SU-DHL-6 (cell line): Measurements from ENCODE around the gene PPFIA4.

Source experiments
- H2AFZ ChIP-seq: fragments of 200-600 bp; sonication (generic); 2 replicates; pipeline ENCODE4 v1.6.1; 2014; ENCODE audit warnings: low read depth, mild to moderate bottlenecking, moderate library complexity, mixed read lengths, antibody characterized with exemption, low read length; ENCODE audit not compliant: severe bottlenecking
- H3F3A ChIP-seq: fragments of 200-600 bp; shearing (Covaris generic); 2 replicates; pipeline ENCODE4 v1.6.0; 2016; ENCODE audit warnings: antibody characterized with exemption, mild to moderate bottlenecking; ENCODE audit not compliant: insufficient read depth
- H3K27ac ChIP-seq: fragments of 200-600 bp; sonication (generic); 2 replicates; pipeline ENCODE4 v1.5.1; 2016; ENCODE audit warnings: low read depth, mild to moderate bottlenecking, low read length, moderate library complexity, mixed read lengths
- H3K27me3 ChIP-seq: fragments of 200-600 bp; sonication (generic), shearing (Covaris generic); 2 replicates; pipeline ENCODE4 v1.6.0; 2014; ENCODE audit warnings: mild to moderate bottlenecking, low read length
- H3K36me3 ChIP-seq: fragments of 200-600 bp; sonication (generic); 2 replicates; pipeline ENCODE4 v1.6.1; 2014; ENCODE audit warnings: mild to moderate bottlenecking, low read length, mixed read lengths
- H3K4me2 ChIP-seq: fragments of 300-600, 200-600 bp; shearing (Covaris generic), sonication (generic); 2 replicates; pipeline ENCODE4 v1.6.0; 2014; ENCODE audit warnings: low read length, low read depth, mild to moderate bottlenecking; ENCODE audit not compliant: poor library complexity, severe bottlenecking
- H3K4me3 ChIP-seq: fragments of 200-600 bp; sonication (generic); 2 replicates; pipeline ENCODE4 v1.5.1; 2014; ENCODE audit warnings: antibody characterized with exemption, low read length, mild to moderate bottlenecking, mixed read lengths; ENCODE audit not compliant: insufficient read depth, poor library complexity, severe bottlenecking
- H3K79me2 ChIP-seq: fragments of 200-600 bp; sonication (generic); 2 replicates; pipeline ENCODE4 v1.6.1; 2014; ENCODE audit warnings: mild to moderate bottlenecking, low read length, moderate library complexity; ENCODE audit not compliant: insufficient read depth
- H3K9ac ChIP-seq: fragments of 200-600 bp; sonication (generic); 2 replicates; pipeline ENCODE4 v1.7.0; 2014; ENCODE audit warnings: mild to moderate bottlenecking, low read length
- H3K9me2 ChIP-seq: fragments of 200-600 bp; sonication (generic); replicated peaks from 2 replicates; pipeline ENCODE4 v1.6.1; 2014; ENCODE audit warnings: low read length; ENCODE audit not compliant: insufficient read depth
- H3K9me3 ChIP-seq: fragments of 200-600 bp; sonication (generic); 2 replicates; pipeline ENCODE4 v1.6.1; 2014; ENCODE audit warnings: low read length, mixed read lengths; ENCODE audit not compliant: insufficient read depth
- H4K20me1 ChIP-seq: fragments of 200-600 bp; sonication (generic); 2 replicates; pipeline ENCODE4 v1.6.1; 2014; ENCODE audit warnings: low read depth, mild to moderate bottlenecking, antibody characterized with exemption, low read length, moderate library complexity, mixed read lengths
- EZH2phosphoT487 ChIP-seq: fragments of 200-600 bp; sonication (generic), shearing (Covaris generic); conservative IDR thresholded peaks from 2 replicates; pipeline ENCODE4 v1.6.1; 2018; ENCODE audit warnings: mild to moderate bottlenecking, antibody characterized with exemption, low read length, moderate library complexity, mixed read lengths
- TF ChIP-seq, protein P1 (sequence below): fragments of 200-600 bp; sonication (generic); IDR thresholded peaks from one replicate; pipeline ENCODE4 v1.5.1; 2017; ENCODE audit warnings: antibody characterized with exemption, mild to moderate bottlenecking, low read length, moderate library complexity; ENCODE audit not compliant: insufficient read depth, poor library complexity, severe bottlenecking

PPFIA4 gene

DNA sequence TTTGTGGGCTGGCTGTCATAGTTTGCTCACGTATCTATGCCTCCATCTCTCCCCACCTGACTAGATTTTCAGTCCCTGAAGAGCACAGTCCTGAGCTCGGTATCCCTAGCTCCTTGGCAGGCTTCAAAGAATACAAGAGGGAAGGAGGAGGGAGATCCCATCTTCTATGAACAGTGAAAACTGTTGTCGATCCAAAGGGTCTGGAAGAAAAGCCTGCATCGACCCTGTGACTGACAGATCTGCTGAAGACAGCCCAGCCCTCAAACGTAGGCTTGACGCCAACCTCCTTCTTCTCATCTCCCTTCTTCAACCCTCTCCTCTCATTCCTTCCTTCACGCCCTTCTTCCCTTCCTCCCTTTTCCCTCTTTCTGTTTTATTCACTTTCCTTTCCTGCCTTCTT lies 87.9 kb downstream of the PPFIA4 start:
- Histone ChIP-seq H3K9me2 (no peaks in the 10 kb centered on the region), H3F3A (no peaks in the 10 kb centered on the region), H2AFZ (no peak overlapping the region), H3K27ac (no peak overlapping the region), H3K79me2 (no peaks in the 10 kb centered on the region), H3K9ac (no peak overlapping the region), H3K4me3 (no peak overlapping the region), H3K36me3 (no peaks in the 10 kb centered on the region), H3K4me2 (no peak overlapping the region), H4K20me1 (no peaks in the 10 kb centered on the region), H3K27me3 (no peaks in the 10 kb centered on the region), H3K9me3 (no peaks in the 10 kb centered on the region)
- TF ChIP-seq, protein P1, sequence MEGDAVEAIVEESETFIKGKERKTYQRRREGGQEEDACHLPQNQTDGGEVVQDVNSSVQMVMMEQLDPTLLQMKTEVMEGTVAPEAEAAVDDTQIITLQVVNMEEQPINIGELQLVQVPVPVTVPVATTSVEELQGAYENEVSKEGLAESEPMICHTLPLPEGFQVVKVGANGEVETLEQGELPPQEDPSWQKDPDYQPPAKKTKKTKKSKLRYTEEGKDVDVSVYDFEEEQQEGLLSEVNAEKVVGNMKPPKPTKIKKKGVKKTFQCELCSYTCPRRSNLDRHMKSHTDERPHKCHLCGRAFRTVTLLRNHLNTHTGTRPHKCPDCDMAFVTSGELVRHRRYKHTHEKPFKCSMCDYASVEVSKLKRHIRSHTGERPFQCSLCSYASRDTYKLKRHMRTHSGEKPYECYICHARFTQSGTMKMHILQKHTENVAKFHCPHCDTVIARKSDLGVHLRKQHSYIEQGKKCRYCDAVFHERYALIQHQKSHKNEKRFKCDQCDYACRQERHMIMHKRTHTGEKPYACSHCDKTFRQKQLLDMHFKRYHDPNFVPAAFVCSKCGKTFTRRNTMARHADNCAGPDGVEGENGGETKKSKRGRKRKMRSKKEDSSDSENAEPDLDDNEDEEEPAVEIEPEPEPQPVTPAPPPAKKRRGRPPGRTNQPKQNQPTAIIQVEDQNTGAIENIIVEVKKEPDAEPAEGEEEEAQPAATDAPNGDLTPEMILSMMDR, result no peak
- no peak for TF ChIP-seq EZH2phosphoT487

DNA sequence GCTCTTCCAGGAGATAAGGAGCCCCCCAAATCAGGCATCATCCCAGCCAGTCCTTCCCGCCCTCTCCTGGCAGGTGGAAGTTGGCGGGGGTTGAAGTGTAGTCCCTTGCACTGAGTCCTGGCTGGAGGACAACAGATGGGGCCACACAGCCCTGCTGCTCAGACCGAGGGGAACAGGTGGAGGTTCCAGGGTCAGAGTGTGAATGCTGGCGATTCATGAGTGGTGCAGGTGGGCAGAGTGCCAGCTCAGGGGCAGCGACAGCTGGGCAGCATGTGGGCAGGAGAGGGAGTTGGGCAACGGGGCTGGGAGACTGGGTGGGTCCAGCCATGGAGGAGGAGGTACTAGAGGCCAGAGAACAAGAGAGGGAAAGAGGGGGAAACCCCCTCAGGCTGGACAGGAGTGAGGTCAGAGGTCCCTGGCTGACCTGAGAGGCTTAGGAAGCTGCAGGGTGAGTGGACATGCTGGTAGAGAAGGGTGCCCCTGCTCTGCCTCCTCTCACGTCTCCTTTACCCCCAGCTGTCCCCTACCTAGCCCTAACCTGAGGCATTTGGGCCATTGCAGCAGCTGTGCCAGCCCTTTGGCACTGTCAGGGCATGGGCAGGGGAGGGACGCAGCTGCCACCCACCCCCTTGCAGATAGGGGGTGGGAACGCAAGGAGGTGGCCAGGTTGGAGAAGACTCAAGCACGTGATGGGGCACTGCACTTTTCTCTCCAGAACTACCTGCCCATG lies 90.0 kb downstream of the PPFIA4 start:
- Histone ChIP-seq H3F3A (no peaks in the 10 kb centered on the region), H4K20me1 (no peaks in the 10 kb centered on the region), H3K27ac (no peak overlapping the region), H3K27me3 (no peaks in the 10 kb centered on the region), H3K36me3 (no peaks in the 10 kb centered on the region), H3K9me3 (no peaks in the 10 kb centered on the region), H3K9me2 (no peaks in the 10 kb centered on the region), H3K4me3 (no peak overlapping the region), H3K4me2 (no peak overlapping the region), H3K79me2 (no peaks in the 10 kb centered on the region), H2AFZ (no peak overlapping the region), H3K9ac (no peak overlapping the region)
- no peak for TF ChIP-seq EZH2phosphoT487
- TF ChIP-seq, protein P1, result no peak

DNA sequence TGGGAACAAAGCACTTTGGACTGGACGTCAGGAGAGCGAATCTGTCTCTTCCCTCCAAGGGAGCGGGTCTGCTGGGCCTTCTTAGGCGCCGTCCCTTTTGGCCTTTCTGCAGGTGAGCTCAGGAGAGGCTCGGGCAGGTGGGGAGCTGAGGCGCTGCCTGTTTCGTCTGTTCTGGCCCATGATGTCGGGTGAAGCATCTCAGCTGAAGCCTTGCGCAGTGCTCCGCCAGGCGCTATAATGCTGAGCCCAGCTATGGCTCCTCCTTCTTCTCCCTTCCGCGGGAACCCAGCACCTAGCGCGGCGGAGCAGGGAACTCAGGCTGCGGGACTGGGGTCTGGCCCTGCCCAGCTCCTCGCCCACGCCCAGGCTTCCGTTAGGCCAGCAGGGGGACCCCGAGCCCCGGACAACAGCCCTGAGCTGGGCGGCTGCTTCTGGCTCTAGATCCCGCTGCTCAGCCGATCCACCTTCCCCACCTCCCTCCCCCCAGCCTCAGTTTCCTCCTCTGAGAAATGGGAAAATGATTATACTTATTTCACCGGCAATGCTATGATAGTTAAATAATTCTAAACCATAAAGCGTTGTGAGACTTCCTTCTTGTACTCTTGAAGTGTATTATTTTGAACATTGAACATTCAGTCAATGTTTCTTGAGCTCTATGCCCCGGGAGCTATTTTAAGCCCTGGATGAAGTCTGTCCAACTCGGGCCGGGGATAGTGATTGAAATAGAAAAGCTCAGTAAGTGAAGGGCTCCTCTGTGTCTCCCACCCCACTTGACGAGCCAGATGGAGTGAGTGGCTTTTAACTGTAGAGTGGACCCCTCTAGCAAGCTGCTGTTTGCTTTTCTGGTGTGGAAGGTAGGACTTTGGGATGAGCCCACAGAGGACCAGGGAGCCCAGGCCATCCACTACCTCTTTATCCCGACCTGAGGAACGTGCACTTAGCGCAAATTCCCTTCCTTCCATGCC lies 91.6 kb downstream of the PPFIA4 start:
- no peak overlapping the region for H3K27ac ChIP-seq
- H2AFZ ChIP-seq, result no peak overlapping the region
- no peaks in the 10 kb centered on the region for H3K9me3 ChIP-seq
- no peaks in the 10 kb centered on the region for H3K36me3 ChIP-seq
- H3K4me3 ChIP-seq, result no peak overlapping the region
- H3F3A ChIP-seq, result no peaks in the 10 kb centered on the region
- H4K20me1 ChIP-seq, result no peaks in the 10 kb centered on the region
- no peaks in the 10 kb centered on the region for H3K27me3 ChIP-seq
- no peaks in the 10 kb centered on the region for H3K79me2 ChIP-seq
- H3K9me2 ChIP-seq, result no peaks in the 10 kb centered on the region
- H3K9ac ChIP-seq, result no peak overlapping the region
- TF ChIP-seq, protein P1, result peak; percentile 55
- no peak for TF ChIP-seq EZH2phosphoT487
- H3K4me2 ChIP-seq, result no peak overlapping the region
